NCI-H1436 treated with DMSO at 0.1 percent for 48 hours (cell line): Measurements from ENCODE around the gene RP2.

Source experiments
- DNase-seq: peaks from one replicate; lab custom pipeline; 2025; lab: John Stamatoyannopoulos, UW

The RP2 gene

GRCh38 chrX:46836701-46837557, at the start of gene RP2:
RP2 (plus strand) TSS chrX:46837043; CDS start chrX:46837101, 58 bp downstream.
- peak; percentile 28 for DNase-seq

GRCh38 chrX:46788902-46789301, 47.9 kb upstream of the RP2 start:
- no peak for DNase-seq

- no peak for DNase-seq
Measured at GRCh38 chrX:46791927-46792809, 44.7 kb upstream of the RP2 start.

GRCh38 chrX:46792810-46793188, 44.0 kb upstream of the RP2 start:
- no peak for DNase-seq

- DNase-seq = no peak
Measured at GRCh38 chrX:46793386-46794143, 43.3 kb upstream of the RP2 start.

- DNase-seq = peak; percentile 0
Measured at GRCh38 chrX:46796574-46797191, 40.2 kb upstream of the RP2 start.

GRCh38 chrX:46803140-46803539, 33.7 kb upstream of the RP2 start:
- no peak for DNase-seq

GRCh38 chrX:46805270-46805669, 31.6 kb upstream of the RP2 start:
- DNase-seq = no peak

GRCh38 chrX:46811121-46811520, 25.7 kb upstream of the RP2 start:
- DNase-seq = no peak

GRCh38 chrX:46812445-46812844, 24.4 kb upstream of the RP2 start:
- DNase-seq = no peak

- DNase-seq = no peak
Measured at GRCh38 chrX:46814966-46815365, 21.9 kb upstream of the RP2 start.

GRCh38 chrX:46819136-46819535, 17.7 kb upstream of the RP2 start:
- no peak for DNase-seq

- DNase-seq = no peak
Measured at GRCh38 chrX:46820391-46821100, 16.3 kb upstream of the RP2 start.

- DNase-seq = no peak
Measured at GRCh38 chrX:46823481-46823880, 13.4 kb upstream of the RP2 start.

- no peak for DNase-seq
Measured at GRCh38 chrX:46831765-46832327, 5.0 kb upstream of the RP2 start.

- DNase-seq = no peak
Measured at GRCh38 chrX:46837558-46838485, 979 bp downstream of the RP2 start.

GRCh38 chrX:46838486-46838870, 1.6 kb downstream of the RP2 start:
- DNase-seq = no peak

GRCh38 chrX:46838974-46839480, 2.2 kb downstream of the RP2 start:
- no peak for DNase-seq

GRCh38 chrX:46840946-46841345, 4.1 kb downstream of the RP2 start:
- DNase-seq = no peak

- DNase-seq = no peak
Measured at GRCh38 chrX:46841346-46841745, 4.5 kb downstream of the RP2 start.
